PC-3 (cell line): Measurements from ENCODE around the gene ETV2. TPM values are rescaled to one million over a fixed set of nuclear protein-coding genes. Genes with fewer than 3 reads are reported as not detected.
A peak's percentile ranks its signal among the peaks of the same experiment; 100 is the strongest.

Experiments used
- ATAC-seq: fragments of 200-7000 bp; cut with Tn5 transposase; 2 replicates; pipeline ENCODE4 v1.9.1; 2020; ENCODE audit warnings: mild to moderate bottlenecking, moderate library complexity
- BruUV-seq: library from RNA; stranded (reverse); fragments of 400-500 nt; replicated peaks from 2 replicates; lab custom pipeline; 2021; lab: Mats Ljungman, UMichigan
- CTCF ChIA-PET: fragments of 300-600 bp; sonication (Branson Sonifier 250); formaldehyde crosslinking; loops from one replicate; lab custom pipeline; 2022; ENCODE audit warnings: antibody characterized with exemption; lab: Charles Lee
- POLR2A ChIA-PET: fragments of 300-600 bp; sonication (Branson Sonifier 250); formaldehyde crosslinking; loops from one replicate; lab custom pipeline; 2022; ENCODE audit warnings: antibody characterized with exemption; ENCODE audit not compliant: unreplicated experiment; lab: Charles Lee
- DNase-seq: peaks from one replicate; pipeline ENCODE4 v3.0.0-alpha.2; 2015
- H2AFZ ChIP-seq: fragments of 300-600 bp; sonication (generic); 2 replicates; pipeline ENCODE4 v1.6.0; 2016; ENCODE audit warnings: antibody characterized with exemption, low read length
- H3F3A ChIP-seq: fragments of 300-600 bp; sonication (generic); one replicate; pipeline ENCODE4 v1.6.0; 2017; ENCODE audit warnings: antibody characterized with exemption, low read length, control low read depth, mild to moderate bottlenecking; ENCODE audit not compliant: unreplicated experiment
- H3K27ac ChIP-seq: fragments of 300-600 bp; sonication (generic); 2 replicates; pipeline ENCODE4 v1.5.1; 2016; ENCODE audit warnings: mild to moderate bottlenecking, low read length
- H3K27me3 ChIP-seq: fragments of 300-600 bp; sonication (generic); 2 replicates; pipeline ENCODE4 v1.6.1; 2016; ENCODE audit warnings: low read length, mixed read lengths
- H3K36me3 ChIP-seq: fragments of 300-600 bp; sonication (generic); 2 replicates; pipeline ENCODE4 v1.6.1; 2016; ENCODE audit warnings: low read depth, mixed run types, low read length, mixed read lengths
- H3K4me1 ChIP-seq: fragments of 300-600 bp; sonication (generic); 2 replicates; pipeline ENCODE4 v1.5.1; 2016; ENCODE audit warnings: low read length; ENCODE audit not compliant: insufficient read depth
- H3K4me2 ChIP-seq: fragments of 300-600 bp; sonication (generic); 2 replicates; pipeline ENCODE4 v1.6.0; 2016; ENCODE audit warnings: low read length
- H3K4me3 ChIP-seq: fragments of 300-600 bp; sonication (generic); 2 replicates; pipeline ENCODE4 v1.5.1; 2016; ENCODE audit warnings: mild to moderate bottlenecking, low read length, mixed read lengths
- H3K79me2 ChIP-seq: fragments of 300-600 bp; sonication (generic); 2 replicates; pipeline ENCODE4 v1.6.1; 2017; ENCODE audit warnings: low read length, mixed read lengths
- H3K9ac ChIP-seq: fragments of 300-600 bp; sonication (generic); 2 replicates; pipeline ENCODE4 v1.6.0; 2016; ENCODE audit warnings: mild to moderate bottlenecking, low read length
- H3K9me2 ChIP-seq: fragments of 300-600 bp; sonication (generic); replicated peaks from 2 replicates; pipeline ENCODE4 v1.6.1; 2016; ENCODE audit warnings: mixed run types, low read length, mixed read lengths
- H3K9me3 ChIP-seq: fragments of 300-600 bp; sonication (generic); 2 replicates; pipeline ENCODE4 v1.6.1; 2016; ENCODE audit warnings: low read length, mixed read lengths
- H4K20me1 ChIP-seq: fragments of 300-600 bp; sonication (generic); 2 replicates; pipeline ENCODE4 v1.6.1; 2016; ENCODE audit warnings: low read length, mixed read lengths
- CTCF ChIP-seq: fragments of 300-600 bp; sonication (generic); conservative IDR thresholded peaks from 2 replicates; pipeline ENCODE4 v1.5.1; 2017; ENCODE audit warnings: antibody characterized with exemption, low read depth, mild to moderate bottlenecking, low read length
- EZH2 ChIP-seq: fragments of 300-600 bp; sonication (generic); IDR thresholded peaks from one replicate; pipeline ENCODE4 v1.6.1; 2017; ENCODE audit warnings: antibody characterized with exemption, mild to moderate bottlenecking, low read length; ENCODE audit not compliant: unreplicated experiment
- EZH2phosphoT487 ChIP-seq: fragments of 300-600 bp; sonication (generic); IDR thresholded peaks from 2 replicates; pipeline ENCODE4 v1.6.1; 2018; ENCODE audit warnings: mild to moderate bottlenecking, antibody characterized with exemption, low read length, borderline replicate concordance
- intact Hi-C: fragments of 100-400 bp; cut with micrococcal nuclease; formaldehyde crosslinking; loops from 2 replicates; pipeline ENCODE4 v1.9.0; 2023
- total RNA-seq: library from RNA; depleted of rRNA; stranded (reverse); fragments of >200 nt; gene quantifications from 2 replicates; pipeline ENCODE4 v1.2.3, GENCODE V29; 2014

Gene ETV2
- total RNA-seq, 1 experiment from 2014 or later, result 0.36 TPM

DNA sequence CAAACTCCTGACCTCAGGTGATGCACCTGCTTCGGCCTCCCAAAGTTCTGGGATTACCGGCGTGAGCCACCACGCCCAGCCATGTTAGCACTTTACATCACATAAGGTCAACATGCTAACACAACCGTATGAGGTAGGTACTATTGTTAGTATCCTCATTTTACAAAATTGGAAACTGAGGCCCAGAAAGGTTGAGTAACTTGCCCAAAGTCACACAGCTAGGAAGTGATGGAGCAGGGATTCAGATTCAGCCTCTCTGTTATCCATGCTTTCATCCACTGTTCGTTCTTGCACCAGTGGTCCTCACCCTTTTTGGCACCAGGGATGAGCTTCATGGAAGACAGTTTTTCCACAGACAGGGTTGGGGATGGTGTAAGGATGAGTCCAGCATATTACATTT is 15.2 kb downstream of the ETV2 start:
- H3K9me2 ChIP-seq, result no peaks in the 10 kb centered on the region
- no peaks in the 10 kb centered on the region for H3K27me3 ChIP-seq
- intact Hi-C loops, result no loop called here
- H3K4me2 ChIP-seq, result no peak overlapping the region
- ATAC-seq (no peak), DNase-seq (no peak)
- no peak overlapping the region for H3K4me3 ChIP-seq
- no peak overlapping the region for H3K9ac ChIP-seq
- H3K27ac ChIP-seq, result no peak overlapping the region
- H4K20me1 ChIP-seq, result no peaks in the 10 kb centered on the region
- no TSS peak for BruUV-seq
- H3K9me3 ChIP-seq, result no peaks in the 10 kb centered on the region
- no peaks in the 10 kb centered on the region for H3K79me2 ChIP-seq
- ChIA-PET CTCF (no interaction called here), POLR2A (no interaction called here)
- no peak overlapping the region for H2AFZ ChIP-seq
- H3K36me3 ChIP-seq, result peaks cover 8% of the 10 kb centered on the region
- H3K4me1 ChIP-seq, result no peaks in the 10 kb centered on the region
- H3F3A ChIP-seq, result no peaks in the 10 kb centered on the region
- no peak for TF ChIP-seq EZH2
- no peak for TF ChIP-seq EZH2phosphoT487
- no peak for TF ChIP-seq CTCF

GRCh38 chr19:35657904-35658700 is 16.6 kb downstream of the ETV2 start:
- peak; percentile 18 for DNase-seq
- Histone ChIP-seq H2AFZ (no peak overlapping the region), H3K27me3 (no peaks in the 10 kb centered on the region), H3K4me3 (no peak overlapping the region), H3K9ac (no peak overlapping the region), H3K79me2 (no peaks in the 10 kb centered on the region), H3K4me2 (no peak overlapping the region), H3K36me3 (peaks cover 8% of the 10 kb centered on the region), H3K27ac (no peak overlapping the region), H3K9me2 (no peaks in the 10 kb centered on the region), H3F3A (no peaks in the 10 kb centered on the region), H4K20me1 (no peaks in the 10 kb centered on the region), H3K9me3 (no peaks in the 10 kb centered on the region), H3K4me1 (no peaks in the 10 kb centered on the region)
- POLR2A ChIA-PET, result no interaction called here
- ATAC-seq, result no peak
- CTCF ChIA-PET, result no interaction called here
- intact Hi-C loops, result no loop called here
- no TSS peak for BruUV-seq
- 0 out of 2 replicates have a peak, but pooled peaks have one; percentile 20 for TF ChIP-seq CTCF
- TF ChIP-seq EZH2phosphoT487, result no peak
- TF ChIP-seq EZH2, result no peak

DNA sequence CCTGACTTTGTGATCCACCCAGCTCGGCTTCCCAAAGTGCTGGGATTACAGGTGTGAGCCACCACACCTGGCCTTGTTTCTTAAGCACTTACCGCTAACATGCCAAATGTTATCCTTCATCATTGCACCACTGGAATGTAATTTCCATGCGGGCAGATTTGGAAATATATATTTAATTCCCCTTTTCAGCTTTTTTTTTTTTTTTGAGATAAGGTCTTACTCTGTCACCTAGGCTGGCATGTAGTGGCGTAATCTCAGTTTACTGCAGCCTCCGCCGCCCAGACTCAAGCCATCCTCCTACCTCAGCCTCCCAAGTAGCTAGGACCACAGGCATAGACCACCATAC is 20.4 kb downstream of the ETV2 start:
- Histone ChIP-seq H3F3A (no peaks in the 10 kb centered on the region), H4K20me1 (no peaks in the 10 kb centered on the region), H3K9me3 (no peaks in the 10 kb centered on the region), H3K27ac (no peak overlapping the region), H3K4me1 (no peaks in the 10 kb centered on the region), H3K4me3 (no peak overlapping the region), H3K9me2 (no peaks in the 10 kb centered on the region), H3K4me2 (no peak overlapping the region), H3K36me3 (peaks cover 5% of the 10 kb centered on the region), H3K9ac (no peak overlapping the region), H3K79me2 (no peaks in the 10 kb centered on the region), H3K27me3 (no peaks in the 10 kb centered on the region), H2AFZ (no peak overlapping the region)
- no TSS peak for BruUV-seq
- ChIA-PET POLR2A (no interaction called here), CTCF (no interaction called here)
- intact Hi-C loops, result no loop called here
- ATAC-seq (no peak), DNase-seq (no peak)
- no peak for TF ChIP-seq EZH2
- TF ChIP-seq CTCF, result no peak
- no peak for TF ChIP-seq EZH2phosphoT487
